HG03378 (cell line): Measurements from ENCODE around the gene BDH1.

Source experiments
- ATAC-seq: cut with Tn5 transposase; IDR thresholded peaks from one replicate; pipeline ENCODE4 v1.9.1; 2021; ENCODE audit warnings: mild to moderate bottlenecking, moderate library complexity; ENCODE audit not compliant: unreplicated experiment

Gene BDH1

DNA sequence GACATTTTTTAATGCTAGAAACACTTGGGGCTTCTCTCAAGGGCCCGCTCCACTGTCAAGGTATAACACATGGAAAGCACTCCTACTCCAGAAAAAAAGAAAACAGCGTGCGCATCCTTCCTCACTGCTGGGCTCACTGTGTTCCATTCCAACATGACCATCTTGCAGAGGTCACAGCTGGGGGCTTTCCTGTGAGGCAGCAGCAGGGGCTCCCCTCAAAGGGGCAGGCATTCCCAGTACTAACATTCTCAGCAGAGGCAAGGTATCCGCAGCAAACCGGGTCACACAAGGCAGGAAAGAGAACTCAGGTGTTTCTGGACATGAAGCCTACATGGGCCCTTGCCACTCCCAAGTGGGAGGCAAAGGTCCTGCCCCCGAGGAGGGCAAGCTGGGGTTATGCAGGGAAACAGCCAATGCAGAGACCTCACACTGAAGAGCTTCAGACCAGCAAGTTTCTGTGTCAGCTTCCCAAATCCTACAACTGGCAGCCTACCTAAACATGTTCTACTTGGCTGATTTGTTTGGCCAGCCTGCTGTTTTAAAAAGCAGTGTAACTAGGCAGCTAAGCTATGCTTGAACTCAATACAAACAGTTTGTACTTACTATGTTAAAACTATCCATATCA lies 6.4 kb downstream of the BDH1 start:
- ATAC-seq = no peak

DNA sequence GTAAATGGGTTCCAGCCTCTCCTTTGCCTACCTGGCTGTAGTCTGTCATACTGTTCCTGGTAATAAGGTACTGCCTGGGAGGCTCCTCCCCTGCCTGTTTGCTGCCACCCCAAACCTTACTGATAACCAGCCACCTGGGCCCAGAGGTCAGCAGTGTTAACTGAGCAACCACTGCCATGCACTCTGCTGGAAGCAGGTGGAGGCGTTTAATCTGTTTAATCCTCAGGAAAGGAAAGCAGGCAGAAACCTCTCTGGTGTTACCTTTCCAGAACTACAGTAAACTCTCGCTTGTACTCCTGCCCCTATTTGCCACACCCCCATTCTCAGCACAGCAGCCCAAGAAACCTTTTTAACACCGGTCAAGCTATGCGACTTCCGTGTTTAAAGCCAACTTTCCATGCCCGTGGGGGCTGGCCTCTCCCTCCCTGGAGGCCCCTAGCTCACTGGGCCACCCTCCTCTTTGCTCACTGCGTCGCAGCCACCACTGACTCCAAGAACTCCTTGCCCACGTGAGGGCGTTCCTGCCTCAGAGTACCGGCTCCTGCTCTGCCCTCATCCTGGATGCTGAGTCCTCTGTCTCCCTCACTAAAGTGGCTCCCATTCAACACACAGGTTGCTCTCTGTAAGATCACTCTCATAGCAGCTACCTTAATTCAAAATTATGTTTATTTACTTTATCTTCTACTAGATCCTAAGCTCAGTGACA lies 8.3 kb downstream of the BDH1 start:
- no peak for ATAC-seq

DNA sequence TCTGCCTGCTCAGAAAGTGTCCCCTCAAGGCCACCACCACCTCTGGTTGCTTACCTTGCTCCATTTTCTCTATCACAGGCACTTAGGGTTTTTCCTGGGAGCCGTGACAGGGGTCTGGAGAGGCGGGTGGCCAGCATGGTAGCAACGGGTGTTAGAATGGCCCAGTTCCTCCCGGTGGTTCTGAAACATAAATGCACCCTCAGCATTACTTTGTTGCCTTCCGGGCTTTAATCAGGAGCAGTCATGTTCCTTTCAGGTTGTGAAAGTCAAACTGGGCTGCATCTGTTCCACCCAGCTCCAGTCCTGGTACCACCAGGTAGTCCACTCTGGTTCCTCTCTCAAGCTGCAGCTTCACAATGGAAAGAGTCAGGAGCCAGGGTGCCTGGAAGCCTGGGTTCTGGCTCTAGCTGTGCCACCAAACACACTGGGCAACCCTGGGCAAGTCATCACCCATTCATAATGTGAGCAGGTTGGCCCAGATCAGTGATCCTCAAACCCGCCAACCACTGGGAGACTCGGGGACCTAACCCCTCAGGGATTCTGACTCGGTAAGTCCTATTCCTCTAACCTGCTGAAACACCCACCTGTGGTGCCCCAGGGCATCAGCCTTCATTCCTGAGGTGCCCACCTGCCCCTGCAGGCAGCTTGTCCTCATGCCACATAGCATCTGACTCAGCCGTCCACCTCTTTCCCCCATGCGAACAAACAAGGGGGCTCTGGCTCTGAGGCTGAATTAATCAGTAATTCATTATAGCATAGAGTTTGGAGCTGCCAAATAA lies 9.3 kb downstream of the BDH1 start:
- no peak for ATAC-seq

DNA sequence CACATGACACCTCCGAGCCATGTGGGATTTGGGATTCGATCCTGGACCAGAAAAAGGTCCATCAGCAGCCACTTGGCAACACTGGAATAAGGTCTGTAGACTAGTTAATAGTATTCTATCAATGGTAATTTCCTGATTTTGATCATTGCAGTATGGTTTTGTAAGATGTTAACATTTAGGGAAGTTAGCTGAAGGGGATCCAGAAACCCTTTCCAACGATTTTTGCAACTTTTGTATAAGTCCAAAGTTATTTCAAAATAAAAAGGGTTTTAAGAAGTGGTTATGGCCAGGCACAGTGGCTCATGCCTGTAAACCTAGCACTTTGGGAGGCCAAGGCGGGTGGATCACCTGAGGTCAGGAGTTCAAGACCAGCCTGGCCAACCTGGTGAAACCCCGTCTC lies 10.2 kb downstream of the BDH1 start:
- no peak for ATAC-seq

- ATAC-seq = no peak
Observed at GRCh38 chr3:197545101-197545500, 10.7 kb downstream of the BDH1 start.

GRCh38 chr3:197542741-197543454 lies 12.9 kb downstream of the BDH1 start:
- ATAC-seq = no peak

DNA sequence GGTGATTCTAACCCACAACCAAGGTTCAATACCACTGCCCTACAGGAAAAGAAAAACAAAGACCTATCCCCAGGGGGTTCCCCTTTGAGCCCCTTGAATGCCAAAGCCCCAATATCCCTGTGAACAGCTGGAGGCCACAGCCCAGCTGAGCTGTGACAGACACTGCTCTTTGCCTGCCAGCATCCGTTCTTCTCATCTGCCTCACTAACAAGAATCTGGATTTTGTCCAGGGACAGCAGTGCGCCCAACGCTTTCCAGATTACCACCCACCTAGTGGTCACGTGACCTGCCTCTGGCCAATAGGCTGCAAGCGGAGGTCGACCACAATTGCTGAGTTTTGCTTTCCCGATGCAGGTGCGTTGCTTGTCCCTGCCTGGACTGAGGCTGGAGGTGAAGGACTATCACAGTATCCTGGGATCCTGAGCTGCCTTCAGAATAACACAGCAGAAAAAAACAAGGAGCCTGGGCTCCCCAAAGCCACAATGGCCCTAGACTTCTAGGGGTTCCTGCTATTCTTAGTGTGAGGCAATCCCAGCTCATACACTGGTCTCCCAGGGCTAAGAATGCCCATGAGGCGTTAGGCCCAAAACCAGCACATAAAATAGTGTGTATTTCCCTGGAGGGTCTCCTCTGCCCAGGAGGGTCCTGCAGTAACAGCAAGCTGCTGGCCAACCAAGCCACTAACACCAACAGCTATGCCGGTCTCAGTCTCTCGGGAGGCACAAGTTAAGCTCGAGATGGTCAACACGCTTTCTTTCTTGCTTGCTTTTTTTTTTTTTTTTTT lies 13.8 kb downstream of the BDH1 start:
- no peak for ATAC-seq

GRCh38 chr3:197540961-197541377 lies 14.8 kb downstream of the BDH1 start:
- no peak for ATAC-seq

DNA sequence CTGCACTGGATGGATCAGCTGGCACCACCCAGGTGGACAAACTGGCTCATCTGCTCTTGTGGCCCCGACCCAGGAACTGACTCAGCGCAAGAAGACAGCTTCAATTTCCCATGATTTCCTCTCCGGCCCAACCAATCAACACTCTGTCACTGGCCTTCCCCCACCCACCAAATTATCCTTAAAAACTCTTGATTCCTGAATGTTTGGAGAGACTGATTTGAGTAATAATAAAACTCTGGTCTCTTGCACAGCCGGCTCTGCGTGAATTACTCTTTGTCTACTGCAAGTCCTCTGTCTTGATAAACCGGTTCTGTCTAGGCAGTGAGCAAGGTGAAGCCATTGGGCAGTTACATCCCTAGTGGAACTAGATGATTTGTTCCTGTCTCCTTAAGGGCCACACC lies 16.1 kb downstream of the BDH1 start:
- ATAC-seq = no peak

DNA sequence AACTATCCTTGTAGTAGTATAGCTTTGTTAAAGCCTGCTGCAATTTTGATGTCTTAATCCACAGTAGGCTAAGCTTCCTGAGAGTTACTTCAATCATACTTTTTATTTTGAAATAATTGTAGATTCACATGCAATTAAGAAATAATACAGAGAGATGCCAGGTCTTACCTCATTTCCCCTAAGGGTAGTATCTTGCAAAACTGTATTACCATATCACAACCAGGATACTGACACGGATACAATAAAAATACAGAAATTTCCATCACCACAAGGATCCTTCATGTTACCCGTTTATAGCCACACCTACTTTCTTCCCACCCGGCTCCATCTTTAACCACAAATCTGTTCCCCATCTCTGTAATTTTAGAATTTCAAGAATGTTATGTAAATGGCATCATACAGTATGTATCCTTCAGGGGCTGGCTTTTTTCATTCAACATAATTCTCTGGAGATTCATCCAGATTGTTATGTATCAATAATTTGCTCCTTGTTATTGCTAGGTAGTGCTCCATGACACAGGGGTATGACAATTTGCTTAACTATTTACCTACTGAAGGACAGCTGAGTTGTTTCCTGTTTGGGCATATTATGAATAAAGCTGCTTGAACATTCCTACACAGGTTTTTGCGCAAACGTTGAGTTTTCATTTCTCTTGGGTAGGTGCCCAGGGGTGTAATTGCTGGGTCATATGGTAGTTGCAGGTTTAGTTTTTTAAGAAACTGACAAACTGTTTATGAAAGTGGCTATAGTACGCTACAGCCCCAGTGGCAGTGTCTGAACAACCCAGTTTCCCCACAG lies 21.6 kb downstream of the BDH1 start:
- no peak for ATAC-seq

- ATAC-seq = no peak
Observed at GRCh38 chr3:197533396-197533795, 22.4 kb downstream of the BDH1 start.

- no peak for ATAC-seq
Observed at GRCh38 chr3:197532388-197532787, 23.4 kb downstream of the BDH1 start.

DNA sequence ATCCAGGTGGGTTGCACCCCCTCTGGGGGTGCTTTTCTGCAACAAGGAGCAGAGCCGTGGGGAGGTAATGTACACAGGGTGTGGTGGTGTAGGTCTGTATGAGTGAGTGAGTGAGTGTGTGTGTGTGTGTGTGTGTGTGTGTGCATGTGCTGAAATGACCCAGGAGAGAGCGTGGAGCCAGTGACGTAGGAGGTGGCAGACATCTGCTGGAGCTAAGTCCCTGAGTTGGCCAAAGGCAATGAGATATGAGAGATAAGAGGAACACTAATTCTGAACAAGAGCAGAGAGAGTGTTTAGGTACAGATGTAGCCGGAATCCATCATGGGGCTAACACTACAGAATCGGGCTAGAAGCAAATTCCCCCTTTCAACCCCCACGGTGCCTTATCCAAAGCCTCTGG lies 27.6 kb downstream of the BDH1 start:
- no peak for ATAC-seq

GRCh38 chr3:197527569-197527968 lies 28.2 kb downstream of the BDH1 start:
- ATAC-seq = no peak

- ATAC-seq = no peak
Observed at GRCh38 chr3:197525706-197526105, 30.1 kb downstream of the BDH1 start.

GRCh38 chr3:197524128-197524527 lies 31.6 kb downstream of the BDH1 start:
- no peak for ATAC-seq

DNA sequence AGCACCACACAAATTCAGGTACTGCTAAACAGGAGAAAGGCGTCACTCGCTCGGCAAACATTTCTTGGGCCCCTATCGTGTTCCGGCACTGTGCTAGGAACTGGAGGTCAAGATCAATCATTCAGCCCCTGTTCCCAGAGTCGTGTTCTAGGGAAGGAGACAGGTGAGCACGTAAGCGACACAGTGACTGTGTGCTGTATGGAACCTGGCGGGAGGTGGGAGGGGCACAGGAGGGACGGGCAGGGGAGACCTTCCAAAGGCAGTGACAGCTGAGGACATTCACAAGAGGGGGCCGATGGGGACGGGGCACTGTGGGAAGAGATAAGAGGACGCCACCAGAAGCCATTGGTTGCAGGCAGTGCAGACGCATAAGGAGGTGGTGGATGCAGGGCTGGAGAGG lies 32.2 kb downstream of the BDH1 start:
- no peak for ATAC-seq

DNA sequence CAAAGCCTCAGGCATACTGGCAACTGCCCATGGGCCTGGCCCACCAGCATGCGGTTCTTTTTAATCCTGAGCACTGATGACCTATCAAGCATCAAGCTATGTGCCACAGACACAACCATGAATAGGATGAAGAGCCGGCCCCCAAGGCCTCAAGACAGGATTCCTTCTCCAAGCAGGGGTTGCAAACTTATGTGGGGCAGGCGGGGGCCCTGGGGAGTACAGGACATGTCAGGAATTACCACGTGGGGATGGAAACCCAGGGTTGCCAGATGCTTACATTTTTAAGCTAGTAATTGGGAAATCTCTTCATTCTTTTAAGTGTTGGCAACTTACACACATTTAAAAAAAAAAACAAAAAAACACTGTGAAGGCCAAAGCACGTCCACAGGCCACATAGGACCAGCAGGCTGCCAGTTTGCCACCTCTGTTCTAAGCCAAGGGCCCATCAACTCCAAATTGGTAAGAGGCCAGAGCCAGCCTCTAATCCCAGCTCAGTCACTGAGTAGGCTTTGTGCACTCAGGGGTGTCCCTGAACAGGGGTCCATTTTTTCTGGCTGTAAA lies 32.8 kb downstream of the BDH1 start:
- ATAC-seq = no peak

DNA sequence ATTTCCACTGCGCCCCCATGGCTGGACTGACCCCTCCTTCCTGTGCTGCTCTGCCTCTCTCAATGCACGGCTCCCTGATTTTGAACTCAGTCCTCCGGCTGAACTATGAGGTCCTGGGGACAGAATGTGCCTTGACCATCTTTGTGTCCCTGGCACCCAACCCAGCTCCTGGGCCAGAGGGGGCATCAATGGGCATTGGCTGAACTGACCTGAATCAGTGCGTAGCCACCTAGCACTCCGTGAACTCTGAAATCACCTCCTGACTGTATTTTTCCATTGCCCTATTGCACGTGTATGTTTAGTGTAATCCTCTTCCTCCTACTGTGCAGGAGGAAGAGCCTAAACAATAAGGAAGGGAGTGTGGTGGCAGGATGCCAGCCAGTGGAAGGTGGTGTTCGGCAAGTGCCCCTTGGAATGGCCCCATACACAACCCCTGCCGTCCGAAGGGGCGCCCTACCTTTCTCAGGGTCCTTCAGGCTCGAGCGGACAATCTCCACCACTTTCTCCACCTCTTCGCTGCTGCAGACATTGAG lies 33.5 kb downstream of the BDH1 start:
- no peak for ATAC-seq
